ENCODE results near the gene NEK4. TPM values are rescaled to one million over a fixed set of nuclear protein-coding genes. Genes with fewer than 3 reads are reported as not detected.

The NEK4 gene
- total RNA-seq, 5 donors from 2014 or later (not counting 1 experiment from before 2014, with no cell fraction given), result 14.1 to 23.9 (median 22.2) TPM

DNA sequence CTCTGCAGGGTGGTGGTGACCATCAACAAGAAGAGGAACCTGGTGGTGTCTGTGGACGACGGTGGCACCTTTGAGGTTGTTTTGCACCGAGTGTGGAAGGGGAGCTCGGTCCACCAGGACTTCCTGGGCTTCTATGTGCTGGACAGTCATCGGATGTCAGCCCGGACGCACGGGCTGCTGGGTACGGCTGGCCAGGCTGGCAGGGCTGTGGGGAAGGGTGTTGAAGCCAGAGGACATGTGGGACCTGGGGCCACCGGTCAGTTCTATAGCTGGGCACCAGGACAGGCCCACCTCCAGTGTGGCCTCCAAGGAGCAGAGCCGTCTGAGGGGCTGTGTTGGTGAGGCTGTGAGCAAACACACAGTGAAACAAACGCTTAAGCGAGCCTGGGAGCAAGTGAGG lies 20.0 kb upstream of the NEK4 start:
- ChIA-PET CTCF (interaction anchor here in 1 of 2 donors (1.1 kb wide), 1 partner anchor 225 kb away, joined by 3 read pairs; no protein-coding TSS in a partner anchor), POLR2A (no interaction called here)
- no peaks in the 10 kb centered on the region for H3K4me1 Mint-ChIP-seq

GRCh38 chr3:52790337-52790736 lies 19.6 kb upstream of the NEK4 start:
- CTCF ChIA-PET, result interaction anchor here in 1 of 2 donors (1.1 kb wide), 1 partner anchor 225 kb away, joined by 3 read pairs; no protein-coding TSS in a partner anchor
- Histone ChIP-seq H3K4me3 (ENCODE audit: control insufficient read depth in 1 of 2, extremely low read depth in 1 of 2, low read length in 1 of 2) (no peak overlapping the region), H3K9me3 (no peaks in the 10 kb centered on the region), H3K4me1 (ENCODE audit: control insufficient read depth in 1 of 2, extremely low read depth in 1 of 2, insufficient read depth in 2 of 2, low read length in 2 of 2) (no peaks in the 10 kb centered on the region), H3K36me3 (ENCODE audit: control insufficient read depth in 2 of 2, extremely low read depth in 1 of 2, insufficient read depth in 1 of 2, low read length in 1 of 2) (no peaks in the 10 kb centered on the region), H3K27ac (ENCODE audit: low read length) (no peak overlapping the region), H3K27me3 (replicated peaks in 1 of 2; ENCODE audit: control insufficient read depth in 2 of 2, extremely low read depth in 1 of 2, insufficient read depth in 2 of 2, low read length in 1 of 2) (peaks cover 0 to 23% of the 10 kb centered on the region in 2 experiments)
- no peaks in the 10 kb centered on the region for H3K27me3 Mint-ChIP-seq
- POLR2A ChIA-PET, result no interaction called here
- H3K9me3 Mint-ChIP-seq, result no peaks in the 10 kb centered on the region
- WGBS (ENCODE audit: insufficient coverage), result 77% methylated on average over 6 of the region's 7 CpGs
- ATAC-seq (replicated peaks in 1 of 4) (no peak), DNase-seq (no peak)
- no peak overlapping the region for H3K4me3 Mint-ChIP-seq
- no peak overlapping the region for H3K27ac Mint-ChIP-seq
- no peaks in the 10 kb centered on the region for H3K36me3 Mint-ChIP-seq
- no peaks in the 10 kb centered on the region for H3K4me1 Mint-ChIP-seq

More for the DNA sequence above, 20.0 kb upstream of the NEK4 start:
- H3K27ac ChIP-seq (ENCODE audit: low read length), result no peak overlapping the region
- no peaks in the 10 kb centered on the region for H3K9me3 ChIP-seq
- H3K4me3 ChIP-seq (ENCODE audit: control insufficient read depth in 1 of 2, extremely low read depth in 1 of 2, low read length in 1 of 2), result no peak overlapping the region
- Mint-ChIP-seq H3K27ac (no peak overlapping the region), H3K9me3 (no peaks in the 10 kb centered on the region), H3K27me3 (no peaks in the 10 kb centered on the region), H3K36me3 (no peaks in the 10 kb centered on the region), H3K4me3 (no peak overlapping the region)
- ATAC-seq (replicated peaks in 1 of 4), result no peak
- no peaks in the 10 kb centered on the region for H3K4me1 ChIP-seq (ENCODE audit: control insufficient read depth in 1 of 2, extremely low read depth in 1 of 2, insufficient read depth in 2 of 2, low read length in 2 of 2)
- 88% methylated on average over 12 of the region's 13 CpGs for WGBS (ENCODE audit: insufficient coverage)
- peaks cover 0 to 23% of the 10 kb centered on the region in 2 experiments for H3K27me3 ChIP-seq (replicated peaks in 1 of 2; ENCODE audit: control insufficient read depth in 2 of 2, extremely low read depth in 1 of 2, insufficient read depth in 2 of 2, low read length in 1 of 2)
- H3K36me3 ChIP-seq (ENCODE audit: control insufficient read depth in 2 of 2, extremely low read depth in 1 of 2, insufficient read depth in 1 of 2, low read length in 1 of 2), result no peaks in the 10 kb centered on the region
- no peak for DNase-seq

DNA sequence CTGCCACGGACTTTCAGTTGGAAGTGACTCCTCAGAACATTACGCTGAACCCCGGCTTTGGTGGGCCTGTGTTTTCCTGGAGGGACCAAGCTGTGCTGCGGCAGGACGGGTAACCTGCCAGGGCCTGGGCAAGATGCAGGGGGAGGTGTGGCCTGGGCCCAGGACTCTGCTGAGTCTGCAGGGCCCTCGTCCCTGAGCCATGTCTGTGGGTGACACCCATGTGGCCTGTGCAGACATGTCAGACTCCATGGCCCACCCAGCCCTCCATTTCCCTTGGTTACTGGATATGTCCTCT lies 19.0 kb upstream of the NEK4 start:
- Histone ChIP-seq H3K27me3 (replicated peaks in 1 of 2; ENCODE audit: control insufficient read depth in 2 of 2, extremely low read depth in 1 of 2, insufficient read depth in 2 of 2, low read length in 1 of 2) (peaks cover 0 to 21% of the 10 kb centered on the region in 2 experiments), H3K36me3 (ENCODE audit: control insufficient read depth in 2 of 2, extremely low read depth in 1 of 2, insufficient read depth in 1 of 2, low read length in 1 of 2) (no peaks in the 10 kb centered on the region), H3K4me1 (ENCODE audit: control insufficient read depth in 1 of 2, extremely low read depth in 1 of 2, insufficient read depth in 2 of 2, low read length in 2 of 2) (no peaks in the 10 kb centered on the region), H3K4me3 (ENCODE audit: control insufficient read depth in 1 of 2, extremely low read depth in 1 of 2, low read length in 1 of 2) (no peak overlapping the region), H3K9me3 (no peaks in the 10 kb centered on the region), H3K27ac (ENCODE audit: low read length) (no peak overlapping the region)
- ChIA-PET CTCF (no interaction called here), POLR2A (no interaction called here)
- Mint-ChIP-seq H3K36me3 (no peaks in the 10 kb centered on the region), H3K9me3 (no peaks in the 10 kb centered on the region), H3K4me3 (no peak overlapping the region), H3K4me1 (no peaks in the 10 kb centered on the region), H3K27me3 (no peaks in the 10 kb centered on the region), H3K27ac (no peak overlapping the region)
- DNase-seq (no peak), ATAC-seq (replicated peaks in 1 of 4) (no peak)
- 86% methylated on average over 6 of the region's 6 CpGs for WGBS (ENCODE audit: insufficient coverage)

GRCh38 chr3:52788890-52789745 lies 18.4 kb upstream of the NEK4 start:
- Histone ChIP-seq H3K27me3 (replicated peaks in 1 of 2; ENCODE audit: control insufficient read depth in 2 of 2, extremely low read depth in 1 of 2, insufficient read depth in 2 of 2, low read length in 1 of 2) (peaks cover 0 to 17% of the 10 kb centered on the region in 2 experiments), H3K4me1 (ENCODE audit: control insufficient read depth in 1 of 2, extremely low read depth in 1 of 2, insufficient read depth in 2 of 2, low read length in 2 of 2) (no peaks in the 10 kb centered on the region), H3K27ac (ENCODE audit: low read length) (no peak overlapping the region), H3K4me3 (ENCODE audit: control insufficient read depth in 1 of 2, extremely low read depth in 1 of 2, low read length in 1 of 2) (no peak overlapping the region), H3K36me3 (ENCODE audit: control insufficient read depth in 2 of 2, extremely low read depth in 1 of 2, insufficient read depth in 1 of 2, low read length in 1 of 2) (no peaks in the 10 kb centered on the region), H3K9me3 (no peaks in the 10 kb centered on the region)
- DNase-seq (no peak), ATAC-seq (replicated peaks in 1 of 4) (no peak)
- H3K36me3 Mint-ChIP-seq, result no peaks in the 10 kb centered on the region
- H3K27ac Mint-ChIP-seq, result no peak overlapping the region
- H3K4me3 Mint-ChIP-seq, result no peak overlapping the region
- ChIA-PET CTCF (no interaction called here), POLR2A (no interaction called here)
- no peaks in the 10 kb centered on the region for H3K9me3 Mint-ChIP-seq
- H3K27me3 Mint-ChIP-seq, result no peaks in the 10 kb centered on the region
- 85% methylated on average over 15 of the region's 16 CpGs for WGBS (ENCODE audit: insufficient coverage)
- no peaks in the 10 kb centered on the region for H3K4me1 Mint-ChIP-seq

GRCh38 chr3:52787672-52788625 lies 17.2 kb upstream of the NEK4 start:
- no peak for ATAC-seq (replicated peaks in 1 of 4)
- Mint-ChIP-seq H3K4me1 (no peaks in the 10 kb centered on the region), H3K9me3 (no peaks in the 10 kb centered on the region), H3K27ac (no peak overlapping the region), H3K4me3 (no peak overlapping the region), H3K36me3 (no peaks in the 10 kb centered on the region), H3K27me3 (peaks cover 4% of the 10 kb centered on the region in 2 donors)
- ChIA-PET POLR2A (no interaction called here), CTCF (no interaction called here)
- H3K27ac ChIP-seq (ENCODE audit: low read length), result no peak overlapping the region
- H3K27me3 ChIP-seq (replicated peaks in 1 of 2; ENCODE audit: control insufficient read depth in 2 of 2, extremely low read depth in 1 of 2, insufficient read depth in 2 of 2, low read length in 1 of 2), result peaks cover 0 to 17% of the 10 kb centered on the region in 2 experiments
- H3K4me3 ChIP-seq (ENCODE audit: control insufficient read depth in 1 of 2, extremely low read depth in 1 of 2, low read length in 1 of 2), result no peak overlapping the region
- H3K4me1 ChIP-seq (ENCODE audit: control insufficient read depth in 1 of 2, extremely low read depth in 1 of 2, insufficient read depth in 2 of 2, low read length in 2 of 2), result no peaks in the 10 kb centered on the region
- no peaks in the 10 kb centered on the region for H3K36me3 ChIP-seq (ENCODE audit: control insufficient read depth in 2 of 2, extremely low read depth in 1 of 2, insufficient read depth in 1 of 2, low read length in 1 of 2)
- no peak for DNase-seq
- H3K9me3 ChIP-seq, result no peaks in the 10 kb centered on the region
- 80% methylated on average over 13 of the region's 17 CpGs for WGBS (ENCODE audit: insufficient coverage)

GRCh38 chr3:52787246-52787645 lies 16.5 kb upstream of the NEK4 start:
- ChIA-PET POLR2A (no interaction called here), CTCF (no interaction called here)
- ATAC-seq (replicated peaks in 1 of 4), result no peak

More at GRCh38 chr3:52787246-52787645, 16.5 kb upstream of the NEK4 start:
- no peaks in the 10 kb centered on the region for H3K4me1 Mint-ChIP-seq
- Histone ChIP-seq H3K27ac (ENCODE audit: low read length) (no peak overlapping the region), H3K4me1 (ENCODE audit: control insufficient read depth in 1 of 2, extremely low read depth in 1 of 2, insufficient read depth in 2 of 2, low read length in 2 of 2) (no peaks in the 10 kb centered on the region), H3K9me3 (no peaks in the 10 kb centered on the region), H3K27me3 (replicated peaks in 1 of 2; ENCODE audit: control insufficient read depth in 2 of 2, extremely low read depth in 1 of 2, insufficient read depth in 2 of 2, low read length in 1 of 2) (peaks cover 0 to 20% of the 10 kb centered on the region in 2 experiments), H3K36me3 (ENCODE audit: control insufficient read depth in 2 of 2, extremely low read depth in 1 of 2, insufficient read depth in 1 of 2, low read length in 1 of 2) (no peaks in the 10 kb centered on the region), H3K4me3 (ENCODE audit: control insufficient read depth in 1 of 2, extremely low read depth in 1 of 2, low read length in 1 of 2) (no peak overlapping the region)
- no peak overlapping the region for H3K4me3 Mint-ChIP-seq
- H3K36me3 Mint-ChIP-seq, result no peaks in the 10 kb centered on the region
- 78% methylated on average over 4 of the region's 11 CpGs for WGBS (ENCODE audit: insufficient coverage)
- peaks cover 4 to 6% of the 10 kb centered on the region in 2 donors for H3K27me3 Mint-ChIP-seq
- DNase-seq, result no peak
- H3K27ac Mint-ChIP-seq, result no peak overlapping the region
- H3K9me3 Mint-ChIP-seq, result no peaks in the 10 kb centered on the region

Data from T-cell (primary cell).